ENCODE results near the gene CDKN2A.

The CDKN2A gene

GRCh38 chr9:21919377-21920362 is 74.5 kb downstream of the CDKN2A start:
- no peak overlapping the region for H3K4me3 ChIP-seq (ENCODE audit: low read depth, low read length)
- DNase-seq (ENCODE audit: low read depth, low spot score): peak; percentile 81
- in situ Hi-C loops (cut with HindIII; ENCODE audit: low sequenced_read_pairs): no loop called here
- no peak for TF ChIP-seq CTCF (IDR thresholded peaks at IDR 0.05; ENCODE audit: low read depth, low read length)
